GM23248 (cell line): Measurements from ENCODE around the gene IKBIP.

ENCODE experiments used
- EZH2 ChIP-seq: fragments of 200-600 bp; sonication (generic); IDR thresholded peaks from 2 replicates; pipeline ENCODE4 v1.6.1; 2018; ENCODE audit warnings: antibody characterized with exemption, mild to moderate bottlenecking; ENCODE audit not compliant: insufficient read depth, poor library complexity, severe bottlenecking
- EZH2phosphoT487 ChIP-seq: fragments of 200-600 bp; sonication (generic); IDR thresholded peaks from 2 replicates; pipeline ENCODE4 v1.6.1; 2018; ENCODE audit warnings: antibody characterized with exemption, moderate library complexity, mild to moderate bottlenecking, low read depth; ENCODE audit not compliant: insufficient read depth

DNA sequence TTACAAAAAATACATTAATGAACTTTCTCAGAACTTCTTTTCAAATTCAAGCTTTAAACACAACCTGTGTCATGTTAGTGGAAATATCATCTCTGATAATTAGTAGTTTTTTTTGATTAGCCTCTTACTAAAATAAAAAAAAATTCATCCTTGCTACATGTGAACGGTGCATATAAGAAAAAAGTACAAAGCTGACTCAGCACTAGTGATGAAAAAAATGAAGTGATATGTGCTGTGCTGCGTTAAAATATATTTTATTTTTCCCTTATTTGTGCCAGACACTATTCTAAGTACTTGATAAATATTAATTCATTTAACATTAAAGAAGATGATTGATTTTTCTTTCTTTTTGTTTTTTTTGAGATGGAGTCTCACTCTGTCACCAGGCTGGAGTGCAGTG lies 7.5 kb downstream of the IKBIP start:
- no peak for TF ChIP-seq EZH2
- TF ChIP-seq EZH2phosphoT487: no peak
